Measurements from ENCODE around the gene AQP2.
"Not testable (repeated sequence)": the region's sequence is repeated elsewhere in the genome, so short reads cannot be mapped to it uniquely, and the experiment has no call there.

AQP2 gene

GRCh38 chr12:49972641-49973360 lies 22.3 kb downstream of the AQP2 start, which contains the start of gene AQP6:
Gene AQP6, plus strand, starts transcription at chr12:49972947. Its CDS starts 227 bp downstream, at chr12:49973174.
- no peak for DNase-seq

- no peak for DNase-seq
These were observed 22.9 kb downstream of the AQP2 start for GRCh38 chr12:49973361-49973830.

- DNase-seq = no peak
These were observed 23.7 kb downstream of the AQP2 start for GRCh38 chr12:49974231-49974675.

- DNase-seq = no peak
These were observed 24.3 kb downstream of the AQP2 start for GRCh38 chr12:49974677-49975317.

GRCh38 chr12:49975318-49975761 lies 24.8 kb downstream of the AQP2 start:
- no peak for DNase-seq

- no peak for DNase-seq
These were observed 26.0 kb downstream of the AQP2 start for GRCh38 chr12:49976557-49976956.

GRCh38 chr12:49978125-49978524 lies 27.6 kb downstream of the AQP2 start:
- no peak for DNase-seq

DNA sequence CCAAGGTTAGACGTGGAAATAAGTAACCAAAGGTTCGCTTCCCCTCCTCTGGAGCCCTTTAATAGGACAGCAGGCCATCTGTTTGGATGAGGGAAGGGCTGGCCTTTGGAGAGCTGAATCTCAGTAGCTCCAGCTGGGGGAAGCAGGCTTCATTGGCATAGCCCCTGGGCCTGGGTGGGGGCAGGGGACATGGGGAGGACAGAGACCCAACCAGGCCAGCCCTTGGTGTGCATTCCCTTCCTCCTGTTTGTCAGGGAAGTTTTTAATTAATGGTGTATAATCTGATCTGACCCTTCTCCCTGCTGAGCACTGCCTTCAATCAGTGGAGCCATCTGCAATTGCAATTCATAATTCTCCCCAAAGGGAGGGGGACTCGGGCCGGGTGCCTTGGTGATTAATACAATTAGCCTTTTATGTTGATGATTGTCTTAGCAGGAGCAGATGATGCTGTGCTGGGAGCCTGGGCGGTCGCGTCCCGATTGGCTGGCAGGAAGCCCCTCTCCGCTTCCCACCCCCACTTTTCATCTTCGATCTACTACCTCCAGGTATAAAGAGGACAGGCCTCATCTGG lies 28.6 kb downstream of the AQP2 start:
- DNase-seq = no peak

GRCh38 chr12:49979791-49980190 lies 29.3 kb downstream of the AQP2 start:
- DNase-seq = no peak

DNA sequence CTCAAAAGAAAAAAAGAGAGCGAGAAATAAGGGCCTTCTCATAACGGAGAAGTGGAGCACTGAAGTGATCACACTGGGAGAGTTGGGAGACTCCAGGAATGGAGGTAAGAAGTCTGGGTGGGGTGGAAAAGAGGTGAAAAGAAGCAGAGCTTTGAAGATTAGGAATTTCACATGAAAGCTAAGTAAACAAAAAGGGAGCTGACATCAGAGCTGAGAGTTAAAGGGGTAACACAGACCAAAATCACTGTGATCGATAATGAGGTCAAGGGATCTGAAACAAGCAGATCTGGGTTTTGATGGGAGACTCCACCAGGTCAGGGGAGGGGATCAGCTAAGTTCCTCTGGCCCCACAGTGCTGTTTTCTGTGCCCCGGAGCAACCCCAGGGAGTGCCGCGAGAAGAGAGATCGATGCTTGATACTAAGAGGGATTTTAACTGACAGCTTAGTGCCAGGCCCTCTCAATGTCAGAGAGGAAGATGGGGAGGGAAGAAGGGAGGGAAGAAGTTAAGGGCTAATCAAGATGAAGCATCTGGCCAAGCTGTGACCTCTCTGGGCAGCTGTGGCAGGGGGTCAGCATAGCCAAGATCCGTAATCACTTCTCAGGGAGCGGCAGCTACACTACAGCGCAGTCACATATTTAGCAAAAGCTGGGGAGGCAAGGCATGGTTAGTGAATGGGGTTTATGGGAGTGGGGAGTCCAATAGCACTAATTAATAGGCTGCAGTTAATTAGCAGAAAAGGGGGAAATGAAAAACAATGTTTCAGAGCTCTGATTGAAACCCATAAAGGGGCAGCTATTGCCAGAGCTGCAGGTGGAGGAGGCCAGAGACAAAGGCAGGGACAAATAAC lies 30.2 kb downstream of the AQP2 start:
- no peak for DNase-seq

GRCh38 chr12:49982246-49983087 lies 31.9 kb downstream of the AQP2 start:
- no peak for DNase-seq

GRCh38 chr12:49983892-49984291 lies 33.4 kb downstream of the AQP2 start:
- no peak for DNase-seq

DNA sequence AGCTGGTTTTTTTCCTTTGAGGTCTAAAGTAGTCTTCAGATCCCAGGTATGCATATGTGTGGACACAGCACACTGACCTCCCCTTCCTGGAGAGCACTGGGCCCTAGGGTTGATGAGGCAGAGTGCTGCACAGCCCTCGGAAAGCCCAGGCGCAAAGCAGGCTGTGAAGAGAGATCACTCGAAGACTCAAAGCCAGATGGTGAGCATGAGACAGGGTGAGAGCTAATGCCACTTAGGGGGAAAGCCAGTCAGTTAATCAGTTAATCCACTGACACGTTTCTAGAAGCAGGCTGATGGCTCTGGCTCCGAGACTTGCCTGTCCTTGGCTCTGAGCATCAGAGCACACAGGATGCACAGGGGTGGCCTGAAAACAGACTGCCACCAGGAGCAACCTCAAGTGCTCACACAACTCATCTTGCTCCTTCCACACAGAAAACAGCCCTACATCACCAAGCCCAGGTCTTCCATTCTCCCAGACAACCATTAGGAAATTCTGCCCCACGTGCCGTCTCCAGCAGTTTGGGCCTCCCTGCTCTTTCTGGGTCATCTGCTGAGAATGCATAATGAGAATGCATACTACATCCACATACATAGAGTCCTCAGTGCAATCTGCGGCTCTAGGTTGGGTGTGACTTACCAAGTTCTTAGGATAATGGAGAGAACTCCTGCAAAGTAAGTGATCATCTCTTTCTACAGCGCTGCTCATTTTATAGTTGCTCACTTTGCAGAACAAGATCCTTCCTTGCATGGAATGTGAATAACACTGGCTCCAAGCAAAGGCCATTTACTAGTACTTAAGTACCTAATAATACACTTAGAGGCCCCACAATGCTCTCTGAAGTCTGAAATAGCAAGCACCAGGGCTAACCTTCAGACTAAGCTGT lies 34.2 kb downstream of the AQP2 start:
- no peak for DNase-seq

DNA sequence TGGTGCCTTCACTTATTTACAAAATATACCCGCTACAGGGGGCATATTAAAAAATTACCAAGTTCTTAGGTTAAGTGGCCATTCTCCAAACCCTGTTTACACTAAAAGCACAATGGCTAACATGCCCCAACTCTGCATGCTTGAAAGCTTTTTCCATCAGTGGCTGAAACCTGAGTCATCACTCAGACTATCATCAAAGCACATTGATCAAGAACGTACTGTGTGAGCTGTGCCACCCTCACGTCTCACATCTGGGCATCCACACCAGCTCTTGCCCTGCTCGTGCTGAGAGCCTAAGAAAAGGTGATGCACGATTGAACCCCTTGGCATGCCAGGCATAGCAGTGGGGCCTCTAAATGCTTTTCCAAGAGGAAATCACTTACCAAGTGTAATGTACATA lies 35.4 kb downstream of the AQP2 start:
- no peak for DNase-seq

- not testable (repeated sequence) for DNase-seq
These were observed 35.9 kb downstream of the AQP2 start for GRCh38 chr12:49986476-49986875.

GRCh38 chr12:49987625-49988303 lies 37.2 kb downstream of the AQP2 start:
- no peak for DNase-seq

GRCh38 chr12:49989400-49989799 lies 38.9 kb downstream of the AQP2 start:
- DNase-seq = not testable (repeated sequence)

DNA sequence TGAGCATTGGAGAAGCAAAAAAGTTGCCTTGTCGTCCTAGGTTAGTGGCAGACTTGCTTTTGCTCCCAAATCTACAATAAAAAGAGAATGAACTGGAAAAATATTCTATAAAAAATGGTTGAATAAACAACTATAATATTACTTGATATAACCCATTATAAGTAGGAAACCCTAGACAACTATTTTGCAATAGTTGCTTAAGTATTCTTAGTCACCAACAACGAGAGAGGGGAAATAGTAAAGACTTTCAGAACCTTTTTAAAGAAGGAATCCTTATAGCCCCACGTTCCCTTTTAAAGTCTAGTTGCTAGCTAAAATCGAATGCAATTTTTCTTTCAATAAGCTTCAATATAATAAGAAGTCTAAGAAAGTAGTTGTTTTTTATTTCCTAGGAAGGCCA lies 39.7 kb downstream of the AQP2 start:
- no peak for DNase-seq

GRCh38 chr12:49998453-49998852 lies 47.9 kb downstream of the AQP2 start:
- no peak for DNase-seq

GRCh38 chr12:50003595-50003994 lies 53.1 kb downstream of the AQP2 start:
- no peak for DNase-seq

Measured in stimulated activated CD4-positive, alpha-beta T cell treated with anti-CD3 and anti-CD28 coated beads, Interleukin-4, amount 100 ng/mL, for 4 hours (primary cell).